IMR-90 (cell line): ENCODE results near the gene CYTH2. TPM values are rescaled to one million over a fixed set of nuclear protein-coding genes. Genes with fewer than 3 reads are reported as not detected.

Experiments
- ATAC-seq: fragments of 200-7000 bp; cut with Tn5 transposase; 2 replicates; pipeline ENCODE4 v1.9.1; 2020; ENCODE audit warnings: low read depth, mild to moderate bottlenecking, moderate library complexity
- BruUV-seq: library from RNA; stranded (reverse); fragments of 400-500 nt; replicated peaks from 2 replicates; lab custom pipeline; 2021; lab: Mats Ljungman, UMichigan
- CTCF ChIA-PET: fragments of 300-600 bp; formaldehyde crosslinking; extraction: SDS; loops from one replicate; lab custom pipeline; 2021; ENCODE audit warnings: antibody characterized with exemption; lab: Yijun Ruan, JAX
- POLR2A ChIA-PET: fragments of 300-600 bp; sonication (Branson Sonifier 250); formaldehyde crosslinking; loops from one replicate; lab custom pipeline; 2022; ENCODE audit warnings: antibody characterized with exemption; ENCODE audit not compliant: unreplicated experiment; lab: Charles Lee
- DNase-seq: peaks from one replicate; pipeline ENCODE4 v3.0.0; 2013
- H2AFZ ChIP-seq: replicated peaks from 2 replicates; pipeline ENCODE3; 2013; ENCODE audit warnings: low read length, mild to moderate bottlenecking; ENCODE audit not compliant: poor library complexity
- H2AK5ac ChIP-seq: 2 replicates; pipeline ENCODE4 v1.6.1; 2013; ENCODE audit warnings: low read depth, low read length, inconsistent platforms
- H2AK9ac ChIP-seq: replicated peaks from 2 replicates; pipeline ENCODE3; 2013; ENCODE audit warnings: mild to moderate bottlenecking, low read depth, low read length, moderate library complexity; ENCODE audit not compliant: poor library complexity
- H2BK120ac ChIP-seq: 2 replicates; pipeline ENCODE4 v1.6.1; 2013; ENCODE audit warnings: low read depth, low read length, inconsistent platforms
- H2BK15ac ChIP-seq: 3 replicates; pipeline ENCODE4 v1.6.1; 2013; ENCODE audit warnings: low read depth, low read length, inconsistent platforms
- H2BK20ac ChIP-seq: 2 replicates; pipeline ENCODE4 v1.6.1; 2013; ENCODE audit warnings: low read depth, mild to moderate bottlenecking, inconsistent platforms, low read length, moderate library complexity
- H2BK5ac ChIP-seq: 2 replicates; pipeline ENCODE4 v1.6.1; 2013; ENCODE audit warnings: mild to moderate bottlenecking, low read depth, low read length, inconsistent platforms; ENCODE audit not compliant: poor library complexity, severe bottlenecking
- H3K14ac ChIP-seq: replicated peaks from 2 replicates; pipeline ENCODE4 v1.6.1; 2013; ENCODE audit warnings: low read depth, low read length, inconsistent platforms
- H3K18ac ChIP-seq: 2 replicates; pipeline ENCODE4 v1.6.1; 2013; ENCODE audit warnings: low read depth, low read length, control low read depth
- H3K23ac ChIP-seq: 2 replicates; pipeline ENCODE4 v1.6.1; 2013; ENCODE audit warnings: low read depth, low read length, inconsistent platforms
- H3K27ac ChIP-seq: 2 replicates; pipeline ENCODE4 v1.5.1; 2013; ENCODE audit warnings: mild to moderate bottlenecking, control low read depth, low read length; ENCODE audit not compliant: insufficient read depth
- H3K27me3 ChIP-seq: 2 replicates; pipeline ENCODE4 v1.6.1; 2013; ENCODE audit warnings: low read length; ENCODE audit not compliant: control insufficient read depth, insufficient read depth
- H3K36me3 ChIP-seq: 2 replicates; pipeline ENCODE4 v1.6.1; 2013; ENCODE audit warnings: low read length, mixed read lengths; ENCODE audit not compliant: control insufficient read depth, insufficient read depth
- H3K4ac ChIP-seq: 2 replicates; pipeline ENCODE4 v1.6.1; 2013; ENCODE audit warnings: low read depth, low read length, inconsistent platforms
- H3K4me1 ChIP-seq: 2 replicates; pipeline ENCODE4 v1.6.1; 2013; ENCODE audit warnings: low read length, mixed read lengths; ENCODE audit not compliant: control insufficient read depth, insufficient read depth
- H3K4me2 ChIP-seq: 2 replicates; pipeline ENCODE4 v1.6.1; 2013; ENCODE audit warnings: low read depth, mild to moderate bottlenecking, control low read depth, low read length, moderate library complexity
- H3K4me3 ChIP-seq: 2 replicates; pipeline ENCODE4 v1.5.1; 2013; ENCODE audit warnings: low read depth, mild to moderate bottlenecking, control low read depth, low read length, moderate library complexity; ENCODE audit not compliant: insufficient read depth
- H3K56ac ChIP-seq: 2 replicates; pipeline ENCODE4 v1.6.1; 2013; ENCODE audit warnings: low read length, inconsistent platforms; ENCODE audit not compliant: insufficient read depth; ENCODE audit errors: extremely low read depth
- H3K79me1 ChIP-seq, 2 experiments: 2 replicates each; pipeline ENCODE4 v1.6.1; 2013; ENCODE audit warnings: low read length in 2 of 2, inconsistent platforms in 1 of 2, low read depth in 1 of 2
- H3K9ac ChIP-seq: 2 replicates; pipeline ENCODE4 v1.6.1; 2013; ENCODE audit warnings: low read depth, low read length, control low read depth
- H3K9me1 ChIP-seq: 2 replicates; pipeline ENCODE4 v1.6.1; 2013; ENCODE audit warnings: low read length, inconsistent platforms; ENCODE audit not compliant: insufficient read depth
- H3K9me3 ChIP-seq: 2 replicates; pipeline ENCODE4 v1.6.1; 2013; ENCODE audit warnings: low read length; ENCODE audit not compliant: control insufficient read depth, insufficient read depth
- H4K20me1 ChIP-seq: 2 replicates; pipeline ENCODE4 v1.6.1; 2013; ENCODE audit warnings: low read length, inconsistent platforms; ENCODE audit not compliant: insufficient read depth
- H4K5ac ChIP-seq: 2 replicates; pipeline ENCODE4 v1.6.1; 2013; ENCODE audit warnings: mild to moderate bottlenecking, low read depth, low read length, control low read depth
- H4K8ac ChIP-seq, 2 experiments: 2 replicates each; pipeline ENCODE4 v1.6.1; 2013; ENCODE audit warnings: low read depth in 2 of 2, low read length in 2 of 2, control low read depth in 1 of 2, inconsistent platforms in 1 of 2
- H4K91ac ChIP-seq: 2 replicates; pipeline ENCODE4 v1.6.1; 2013; ENCODE audit warnings: low read depth, low read length, inconsistent platforms; ENCODE audit not compliant: insufficient read depth
- CEBPB ChIP-seq: IDR thresholded peaks from 2 replicates; pipeline ENCODE4 v1.6.1; 2012; ENCODE audit warnings: low read depth, low read length, improper control_type of control experiment
- CHD1 ChIP-seq: IDR thresholded peaks from 2 replicates; pipeline ENCODE4 v1.6.1; 2012; ENCODE audit warnings: low read depth, low read length, improper control_type of control experiment
- CTCF ChIP-seq: conservative IDR thresholded peaks from 2 replicates; pipeline ENCODE4 v1.5.1; 2012; ENCODE audit warnings: mild to moderate bottlenecking, low read depth, low read length, improper control_type of control experiment
- ELK1 ChIP-seq: fragments of 150-350 bp; IDR thresholded peaks from 2 replicates; pipeline ENCODE4 v1.6.1; 2016; ENCODE audit warnings: low read depth, mild to moderate bottlenecking, low read length, moderate library complexity, borderline replicate concordance
- FOS ChIP-seq: fragments of 150-350 bp; IDR thresholded peaks from 2 replicates; pipeline ENCODE4 v1.6.1; 2016; ENCODE audit warnings: low read depth, low read length
- MAFK ChIP-seq: IDR thresholded peaks from 2 replicates; pipeline ENCODE4 v1.6.1; 2012; ENCODE audit warnings: low read depth, low read length, improper control_type of control experiment
- MAZ ChIP-seq: IDR thresholded peaks from 2 replicates; pipeline ENCODE4 v1.6.1; 2012; ENCODE audit warnings: low read depth, mild to moderate bottlenecking, low read length, improper control_type of control experiment, moderate library complexity, borderline replicate concordance
- MXI1 ChIP-seq: IDR thresholded peaks from 2 replicates; pipeline ENCODE4 v1.6.1; 2012; ENCODE audit warnings: low read depth, mild to moderate bottlenecking, low read length, moderate library complexity, borderline replicate concordance
- NFE2L2 ChIP-seq: fragments of 150-350 bp; IDR thresholded peaks from 2 replicates; pipeline ENCODE4 v1.6.1; 2016; ENCODE audit warnings: low read depth, mild to moderate bottlenecking, low read length
- RAD21 ChIP-seq: IDR thresholded peaks from 2 replicates; pipeline ENCODE4 v1.6.1; 2012; ENCODE audit warnings: low read length, improper control_type of control experiment
- RCOR1 ChIP-seq: IDR thresholded peaks from 2 replicates; pipeline ENCODE4 v1.6.1; 2012; ENCODE audit warnings: mild to moderate bottlenecking, low read length, improper control_type of control experiment; ENCODE audit not compliant: insufficient replicate concordance
- RFX5 ChIP-seq: IDR thresholded peaks from 2 replicates; pipeline ENCODE4 v1.8.0; 2012; ENCODE audit warnings: low read depth, mild to moderate bottlenecking, low read length, moderate library complexity
- SMC3 ChIP-seq: fragments of 150-350 bp; IDR thresholded peaks from 2 replicates; pipeline ENCODE4 v1.6.1; 2016; ENCODE audit warnings: low read depth, mild to moderate bottlenecking, antibody characterized with exemption, low read length, moderate library complexity
- USF2 ChIP-seq: fragments of 150-350 bp; IDR thresholded peaks from 2 replicates; pipeline ENCODE4 v1.6.1; 2017; ENCODE audit warnings: mild to moderate bottlenecking, antibody characterized with exemption, low read length, low read depth
- WGBS, 2 experiments: methylation state at CpG; one replicate each; pipeline versions ENCODE4 v1.1.5 to v1.1.7; 2013; ENCODE audit warnings: missing lambda C conversion rate in 2 of 2; ENCODE audit not compliant: insufficient read length in 1 of 2; ENCODE audit errors: extremely low coverage in 2 of 2; 5-methylcytosine and 5-hydroxymethylcytosine counted together
- dilution Hi-C: fragments of 300-500 bp; cut with HindIII; formaldehyde crosslinking; loops from one replicate; pipeline ENCODE4 v1.14.3; 2018; ENCODE audit warnings: low sequenced_read_pairs; ENCODE audit not compliant: unreplicated experiment
- in situ Hi-C: fragments of 300-500 bp; cut with MboI; formaldehyde crosslinking; loops from 3 replicates; pipeline ENCODE4 v1.14.3; 2019; ENCODE audit warnings: low sequenced_read_pairs, inconsistent platforms, mixed read lengths
- intact Hi-C: fragments of 100-400 bp; cut with micrococcal nuclease; formaldehyde crosslinking; loops from 2 replicates; pipeline ENCODE4 v1.10.0; 2022
- polyA plus RNA-seq, 3 experiments: library from polyadenylated mRNA; depleted of rRNA; stranded (reverse); fragments of >200 nt; gene quantifications; 2 replicates each; pipeline ENCODE4 v1.2.3, GENCODE V29; 2012; ENCODE audit warnings: low replicate concordance in 1 of 3
- total RNA-seq: library from RNA; depleted of rRNA; stranded (reverse); fragments of >200 nt; gene quantifications from 2 replicates; pipeline ENCODE4 v1.2.3, GENCODE V29; 2012

Gene CYTH2
- total and polyA plus RNA-seq, 2 of the 4 experiments (the other 2 are of a cell fraction), result 35.8 to 62.0 TPM

GRCh38 chr19:48458016-48458415 is 11.2 kb upstream of the CYTH2 start:
- H3K27me3 ChIP-seq, result no peaks in the 10 kb centered on the region
- peaks cover 32% of the 10 kb centered on the region for H3K36me3 ChIP-seq
- no peak overlapping the region for H3K56ac ChIP-seq
- H2AK5ac ChIP-seq, result no peak overlapping the region
- H4K5ac ChIP-seq, result no peak overlapping the region
- no peak overlapping the region for H2AFZ ChIP-seq
- POLR2A ChIA-PET, result no interaction called here
- no peak overlapping the region for H3K4me2 ChIP-seq
- BruUV-seq, result no TSS peak
- H3K79me1 ChIP-seq, result peaks cover 7 to 20% of the 10 kb centered on the region in 2 experiments
- no peaks in the 10 kb centered on the region for H3K9me1 ChIP-seq
- no peak overlapping the region for H3K9ac ChIP-seq
- no peaks in the 10 kb centered on the region for H3K4me1 ChIP-seq
- in situ Hi-C loops, result no loop called here
- H2BK120ac ChIP-seq, result no peak overlapping the region
- CTCF ChIA-PET, result interaction anchor here (0.5 kb wide), 1 partner anchor 184 kb away, joined by 4 read pairs; no protein-coding TSS in a partner anchor
- no peak overlapping the region for H2AK9ac ChIP-seq
- no peak overlapping the region for H3K14ac ChIP-seq
- dilution Hi-C loops, result no loop called here
- intact Hi-C loops, result no loop called here
- DNase-seq, result no peak
- no peak overlapping the region for H4K8ac ChIP-seq
- no peak overlapping the region for H3K4me3 ChIP-seq
- WGBS, 2 experiments, result no CpG with 5 or more reads among the region's 2 CpGs
- H3K18ac ChIP-seq, result no peak overlapping the region
- H3K27ac ChIP-seq, result no peak overlapping the region
- peak; percentile 48 for ATAC-seq
- no peak overlapping the region for H3K23ac ChIP-seq
- H4K20me1 ChIP-seq, result peaks cover 8% of the 10 kb centered on the region
- no peak overlapping the region for H2BK20ac ChIP-seq
- H3K4ac ChIP-seq, result no peak overlapping the region
- TF ChIP-seq MAFK, result no peak
- TF ChIP-seq RAD21, result no peak
- TF ChIP-seq RCOR1, result no peak
- no peak for TF ChIP-seq CEBPB
- no peak for TF ChIP-seq MXI1
- TF ChIP-seq SMC3, result no peak
- TF ChIP-seq NFE2L2, result no peak
- no peak for TF ChIP-seq RFX5
- no peak for TF ChIP-seq CHD1
- no peak for TF ChIP-seq USF2
- no peak for TF ChIP-seq FOS
- TF ChIP-seq ELK1, result no peak
- no peak for TF ChIP-seq MAZ
- TF ChIP-seq CTCF, result no peak
- H2BK15ac ChIP-seq, result no peak overlapping the region
- no peaks in the 10 kb centered on the region for H3K9me3 ChIP-seq
- no peak overlapping the region for H2BK5ac ChIP-seq
- H4K91ac ChIP-seq, result no peak overlapping the region
